NCI-H2107 (cell line): ENCODE data around the gene GPR148.

Experiments used
- DNase-seq: peaks from one replicate; lab custom pipeline; 2025; lab: John Stamatoyannopoulos, UW

The GPR148 gene

DNA sequence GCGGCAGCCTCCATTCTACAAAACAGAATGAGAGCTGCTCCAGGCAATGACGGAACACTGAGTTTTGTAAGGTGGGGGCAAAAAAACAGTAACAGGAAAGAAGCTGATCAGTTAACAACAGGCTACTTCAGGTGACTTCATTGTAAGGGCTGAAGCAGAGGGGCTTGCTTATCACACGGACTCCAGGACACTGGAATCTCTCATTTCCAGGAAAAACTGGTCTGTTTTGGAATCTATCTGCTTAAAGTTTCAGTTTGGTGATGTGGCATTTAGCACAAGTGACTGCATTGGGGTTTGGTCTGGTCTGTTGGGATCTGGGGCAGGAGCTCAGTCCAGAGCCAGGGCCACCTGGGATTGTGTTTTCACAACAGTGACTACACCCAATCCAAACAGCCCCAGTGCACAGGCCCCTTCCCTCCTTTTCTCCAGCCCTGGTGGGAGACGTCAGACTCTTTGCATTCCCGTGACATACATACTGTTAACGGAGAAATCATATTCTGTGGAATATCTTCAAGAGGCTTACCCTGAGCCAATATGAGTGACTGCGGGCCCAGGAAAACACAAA lies 40.6 kb downstream of the GPR148 start:
- no peak for DNase-seq

- DNase-seq, result peak; percentile 17
Observed at GRCh38 chr2:130776550-130776949, 47.7 kb downstream of the GPR148 start.

- no peak for DNase-seq
Observed at GRCh38 chr2:130778781-130779180, 49.9 kb downstream of the GPR148 start.
